Endothelial cell of umbilical vein (primary cell): ENCODE measurements around the gene GPR135. TPM values are rescaled to one million over a fixed set of nuclear protein-coding genes. Genes with fewer than 3 reads are reported as not detected.

Source experiments
- BruUV-seq: library from RNA; stranded (reverse); fragments of 400-500 nt; replicated peaks from 2 replicates; lab custom pipeline; 2021; lab: Mats Ljungman, UMichigan
- CTCF ChIA-PET: fragments of 300-600, 350-600 bp; sonication (Branson Sonifier 250); formaldehyde crosslinking; loops from one replicate; lab custom pipeline; 2021; ENCODE audit warnings: antibody characterized with exemption, inconsistent platforms; lab: Charles Lee
- POLR2A ChIA-PET: fragments of 300-600, 350-600 bp; sonication (Branson Sonifier 250); formaldehyde crosslinking; loops from one replicate; lab custom pipeline; 2021; ENCODE audit warnings: antibody characterized with exemption, inconsistent platforms; lab: Charles Lee
- DNase-seq: peaks from one replicate; pipeline ENCODE4 v3.0.0-alpha.2; 2011; ENCODE audit warnings: low read depth, low spot score
- FAIRE-seq: peaks from 2 replicates; lab custom pipeline; 2011; peaks lifted over from hg19 to GRCh38; lab: Jason Lieb, UNC
- H2AFZ ChIP-seq: 2 replicates; pipeline ENCODE4 v1.6.0; 2012; ENCODE audit warnings: low read depth, low read length, control low read depth, inconsistent platforms
- H3K27ac ChIP-seq: 2 replicates; pipeline ENCODE4 v1.5.1; 2011; ENCODE audit warnings: low read depth, mild to moderate bottlenecking, control low read depth, low read length, moderate library complexity; ENCODE audit not compliant: insufficient read depth
- H3K27me3 ChIP-seq, 2 experiments: 2 replicates each; pipeline versions ENCODE4 v1.6.0 to v1.6.1; 2011; ENCODE audit warnings: low read length in 2 of 2, mixed read lengths in 1 of 2; ENCODE audit not compliant: control insufficient read depth in 2 of 2, insufficient read depth in 2 of 2
- H3K36me3 ChIP-seq, 2 experiments: 2 replicates in 1 of 2; 3 replicates in 1 of 2; pipeline ENCODE4 v1.5.1; 2011; ENCODE audit warnings: low read length in 2 of 2, mild to moderate bottlenecking in 1 of 2, moderate library complexity in 1 of 2; ENCODE audit not compliant: control insufficient read depth in 2 of 2, insufficient read depth in 2 of 2; ENCODE audit errors: extremely low read depth in 1 of 2
- H3K4me1 ChIP-seq: 3 replicates; pipeline ENCODE4 v1.5.1; 2011; ENCODE audit warnings: mild to moderate bottlenecking, low read length; ENCODE audit not compliant: control insufficient read depth, insufficient read depth; ENCODE audit errors: extremely low read depth
- H3K4me2 ChIP-seq: 2 replicates; pipeline ENCODE4 v1.6.1; 2011; ENCODE audit warnings: low read length, control low read depth, mixed read lengths; ENCODE audit not compliant: insufficient read depth
- H3K4me3 ChIP-seq, 3 experiments: fragments of 200-600 bp in 1 of 3; sonication (generic), shearing (Covaris generic) in 1 of 3; replicated peaks in 1 of 3; 2 replicates each; pipeline ENCODE4 v1.5.1; 2011 to 2016; ENCODE audit warnings: control low read depth in 3 of 3, low read length in 3 of 3, mild to moderate bottlenecking in 2 of 3, inconsistent platforms in 1 of 3, low read depth in 1 of 3, moderate library complexity in 1 of 3; ENCODE audit not compliant: insufficient read depth in 1 of 3
- H3K79me2 ChIP-seq: 2 replicates; pipeline ENCODE4 v1.6.0; 2012; ENCODE audit warnings: low read length, inconsistent platforms; ENCODE audit not compliant: control insufficient read depth, insufficient read depth
- H3K9ac ChIP-seq: replicated peaks from 2 replicates; pipeline ENCODE3; 2011; ENCODE audit warnings: low read length, control low read depth; ENCODE audit not compliant: insufficient read depth; ENCODE audit errors: extremely low read depth
- H3K9me1 ChIP-seq: replicated peaks from 3 replicates; pipeline ENCODE4 v1.6.0; 2011; ENCODE audit warnings: mild to moderate bottlenecking, low read length; ENCODE audit not compliant: control insufficient read depth, insufficient read depth; ENCODE audit errors: extremely low read depth
- H3K9me3 ChIP-seq: replicated peaks from 2 replicates; pipeline ENCODE4 v1.5.1; 2012; ENCODE audit warnings: low read length, inconsistent platforms; ENCODE audit not compliant: control insufficient read depth, insufficient read depth
- H4K20me1 ChIP-seq: replicated peaks from 2 replicates; pipeline ENCODE3; 2011; ENCODE audit warnings: mild to moderate bottlenecking, low read length; ENCODE audit not compliant: control insufficient read depth, insufficient read depth; ENCODE audit errors: extremely low read depth
- CTCF ChIP-seq, 2 donors: IDR thresholded peaks; 1 replicate in 1 of 2; 2 replicates in 1 of 2; pipeline ENCODE4 v1.5.1; 2011; ENCODE audit warnings: low read length in 2 of 2, mild to moderate bottlenecking in 2 of 2, moderate library complexity in 2 of 2, control low read depth in 1 of 2, inconsistent platforms in 1 of 2, low read depth in 1 of 2; ENCODE audit not compliant: insufficient read depth in 1 of 2; ENCODE audit errors: extremely low read depth in 1 of 2
- EZH2 ChIP-seq: IDR thresholded peaks from 2 replicates; pipeline ENCODE4 v1.6.1; 2012; ENCODE audit warnings: borderline replicate concordance, low read depth, mild to moderate bottlenecking, moderate library complexity, low read length, inconsistent platforms; ENCODE audit not compliant: severe bottlenecking
- FOS ChIP-seq: IDR thresholded peaks from 2 replicates; pipeline ENCODE4 v1.6.1; 2011; ENCODE audit warnings: mild to moderate bottlenecking, low read length, moderate library complexity, borderline replicate concordance; ENCODE audit not compliant: insufficient read depth
- GATA2 ChIP-seq: IDR thresholded peaks from 2 replicates; pipeline ENCODE4 v1.7.0; 2011; ENCODE audit warnings: low read depth, mild to moderate bottlenecking, moderate library complexity, mixed read lengths, low read length; ENCODE audit not compliant: insufficient read length, insufficient read depth
- JUN ChIP-seq: IDR thresholded peaks from 2 replicates; pipeline ENCODE4 v1.6.1; 2011; ENCODE audit warnings: borderline replicate concordance, low read depth; ENCODE audit not compliant: insufficient read length, insufficient read depth
- MAX ChIP-seq: IDR thresholded peaks from 2 replicates; pipeline ENCODE4 v1.6.1; 2011; ENCODE audit not compliant: insufficient read depth, insufficient read length
- MYC ChIP-seq: IDR thresholded peaks from one replicate; pipeline ENCODE4 v1.6.1; 2011; ENCODE audit warnings: mild to moderate bottlenecking, low read depth, low read length
- POLR2A ChIP-seq: IDR thresholded peaks from 2 replicates; pipeline ENCODE4 v1.6.1; 2012; ENCODE audit warnings: low read depth, mild to moderate bottlenecking, control low read depth, low read length
- POLR2AphosphoS5 ChIP-seq: IDR thresholded peaks from 2 replicates; pipeline ENCODE4 v1.6.1; 2012; ENCODE audit warnings: low read depth, mild to moderate bottlenecking, control low read depth, low read length, moderate library complexity; ENCODE audit not compliant: insufficient read depth
- dilution Hi-C: fragments of 300-500 bp; cut with MboI; formaldehyde crosslinking; loops from one replicate; pipeline ENCODE4 v1.15.0; 2019; ENCODE audit warnings: low sequenced_read_pairs; ENCODE audit not compliant: extremely low pct_ligation_motif_present
- intact Hi-C: fragments of 100-400 bp; cut with micrococcal nuclease; formaldehyde crosslinking; loops from one replicate; pipeline ENCODE4 v1.10.0; 2022
- polyA plus RNA-seq, 4 experiments: library from polyadenylated mRNA; depleted of rRNA in 3 of 4; stranded (reverse) in 3 of 4; unstranded in 1 of 4; fragments of >200 nt; gene quantifications; 2 replicates each; pipeline versions ENCODE4 v1.2.1 to v1.2.3, GENCODE V29; 2011 to 2012; ENCODE audit warnings: missing spikeins in 1 of 4
- total RNA-seq: library from RNA; stranded (reverse); gene quantifications from 2 replicates; pipeline ENCODE4 v1.2.3, GENCODE V29; 2021

GPR135 gene
- total and polyA plus RNA-seq, 2 donors (not counting 3 experiments of a cell fraction or from before 2014, with no cell fraction given), result 0.80 to 3.4 TPM

- Histone ChIP-seq H3K9me3 (no peaks in the 10 kb centered on the region), H3K4me2 (no peak overlapping the region), H3K27ac (no peak overlapping the region), H3K27me3 (no peaks in the 10 kb centered on the region), H2AFZ (no peak overlapping the region), H3K9me1 (no peaks in the 10 kb centered on the region), H4K20me1 (no peaks in the 10 kb centered on the region), H3K9ac (no peak overlapping the region), H3K4me1 (no peaks in the 10 kb centered on the region), H3K4me3 (no peak overlapping the region), H3K36me3 (no peaks in the 10 kb centered on the region), H3K79me2 (no peaks in the 10 kb centered on the region)
- ChIA-PET CTCF (no interaction called here), POLR2A (no interaction called here)
- FAIRE-seq, result no peak
- no peak for DNase-seq
- dilution Hi-C loops, result no loop called here
- TF ChIP-seq POLR2AphosphoS5 (no peak), MAX (no peak), EZH2 (no peak), CTCF (IDR thresholded peaks at IDR 0.05; ENCODE audit: extremely low read depth in 1 of 2, insufficient read depth in 1 of 2, low read depth in 1 of 2, low read length in 2 of 2) (no peak), JUN (no peak), FOS (no peak), POLR2A (no peak), GATA2 (no peak), MYC (no peak)
- intact Hi-C loops, result no loop called here
- no TSS peak for BruUV-seq
Measured at GRCh38 chr14:59415836-59416602, 49.2 kb downstream of the GPR135 start.

Other genes with a start within 250 kb of the GPR135 start
- gene L3HYPDH, start 19.0 kb upstream of the GPR135 start, total RNA-seq, result 30.2 and 31.0 TPM in 2 replicates
- 26.2 and 27.3 TPM in 2 replicates for gene L3HYPDH, start 19.0 kb upstream of the GPR135 start, polyA plus RNA-seq
- gene JKAMP, start 19.1 kb upstream of the GPR135 start, total RNA-seq, result 30.8 and 39.8 TPM in 2 replicates
- 160 and 203 TPM in 2 replicates for gene JKAMP, start 19.1 kb upstream of the GPR135 start, polyA plus RNA-seq
- not detected in 2 replicates for gene CCDC175, start 111.4 kb upstream of the GPR135 start, total RNA-seq
- not detected in 2 replicates for gene CCDC175, start 111.4 kb upstream of the GPR135 start, polyA plus RNA-seq